HFFc6 (cell line): ENCODE measurements around the gene HAPLN2. TPM values are rescaled to one million over a fixed set of nuclear protein-coding genes. Genes with fewer than 3 reads are reported as not detected.

Source experiments
- DNase-seq: peaks from one replicate; pipeline ENCODE4 v3.0.0-alpha.2; 2018
- H3K27ac Mint-ChIP-seq: 2 replicates; pipeline ENCODE4 v1.8.0; 2020; ENCODE audit warnings: mild to moderate bottlenecking, mixed read lengths
- H3K27me3 Mint-ChIP-seq: 2 replicates; pipeline ENCODE4 v1.8.0; 2021; ENCODE audit warnings: mild to moderate bottlenecking, moderate library complexity, mixed read lengths; ENCODE audit not compliant: insufficient read depth
- H3K36me3 Mint-ChIP-seq: 2 replicates; pipeline ENCODE4 v1.8.0; 2021; ENCODE audit warnings: low read depth, mixed read lengths
- H3K4me1 Mint-ChIP-seq: 2 replicates; pipeline ENCODE4 v1.8.0; 2020; ENCODE audit warnings: low read depth, mixed read lengths
- H3K4me3 Mint-ChIP-seq: 2 replicates; pipeline ENCODE4 v1.8.0; 2020; ENCODE audit warnings: mild to moderate bottlenecking, moderate library complexity, mixed read lengths
- H3K9me3 Mint-ChIP-seq: 2 replicates; pipeline ENCODE4 v1.8.0; 2020; ENCODE audit warnings: mild to moderate bottlenecking, mixed read lengths
- CTCF ChIP-seq: fragments of 200-600 bp; sonication (generic); IDR thresholded peaks from 2 replicates; pipeline ENCODE4 v1.5.0; 2021; ENCODE audit warnings: antibody characterized with exemption, mild to moderate bottlenecking
- total RNA-seq, 6 experiments: library from RNA; stranded (reverse); fragmentation: NEBNext Ultra II Directional; extraction: Animal tissue kit (Norgen Biotek cat#: 25700); gene quantifications; 2 replicates in 1 of 6; 3 replicates in 5 of 6; pipeline ENCODE4 v1.2.3, GENCODE V29; 2021

Gene HAPLN2
- total RNA-seq, 6 experiments from 2014 or later = not detected

- peak; percentile 36 for DNase-seq
- Mint-ChIP-seq H3K9me3 (no peaks in the 10 kb centered on the region), H3K36me3 (peaks cover 11% of the 10 kb centered on the region), H3K27me3 (peaks cover 1% of the 10 kb centered on the region), H3K4me1 (peaks cover 73% of the 10 kb centered on the region), H3K27ac (peak overlapping the region; percentile 80), H3K4me3 (no peak overlapping the region)
- TF ChIP-seq CTCF = no peak
These were observed 47.8 kb downstream of the HAPLN2 start for GRCh38 chr1:156666862-156667609.

- Mint-ChIP-seq H3K4me3 (no peak overlapping the region), H3K4me1 (peaks cover 67% of the 10 kb centered on the region), H3K36me3 (peaks cover 11% of the 10 kb centered on the region), H3K9me3 (no peaks in the 10 kb centered on the region), H3K27ac (peak overlapping the region; percentile 80), H3K27me3 (peaks cover 1% of the 10 kb centered on the region)
- no peak for DNase-seq
- no peak for TF ChIP-seq CTCF
These were observed 48.4 kb downstream of the HAPLN2 start for GRCh38 chr1:156667610-156667967.

GRCh38 chr1:156667968-156668709 is 48.9 kb downstream of the HAPLN2 start:
- peak overlapping the region; percentile 80 for H3K27ac Mint-ChIP-seq
- peaks cover 1% of the 10 kb centered on the region for H3K27me3 Mint-ChIP-seq
- no peaks in the 10 kb centered on the region for H3K9me3 Mint-ChIP-seq
- DNase-seq = no peak
- peaks cover 13% of the 10 kb centered on the region for H3K36me3 Mint-ChIP-seq
- H3K4me1 Mint-ChIP-seq = peaks cover 63% of the 10 kb centered on the region
- H3K4me3 Mint-ChIP-seq = no peak overlapping the region
- no peak for TF ChIP-seq CTCF

GRCh38 chr1:156668801-156669637 is 49.8 kb downstream of the HAPLN2 start:
- no peak for TF ChIP-seq CTCF
- Mint-ChIP-seq H3K4me3 (no peak overlapping the region), H3K27me3 (peaks cover 1% of the 10 kb centered on the region), H3K9me3 (no peaks in the 10 kb centered on the region), H3K36me3 (peaks cover 19% of the 10 kb centered on the region), H3K27ac (no peak overlapping the region), H3K4me1 (peaks cover 63% of the 10 kb centered on the region)
- no peak for DNase-seq

GRCh38 chr1:156669794-156670193 is 50.6 kb downstream of the HAPLN2 start:
- Mint-ChIP-seq H3K27ac (no peak overlapping the region), H3K4me1 (peaks cover 63% of the 10 kb centered on the region), H3K9me3 (no peaks in the 10 kb centered on the region), H3K36me3 (peaks cover 19% of the 10 kb centered on the region), H3K27me3 (peaks cover 1% of the 10 kb centered on the region), H3K4me3 (no peak overlapping the region)
- TF ChIP-seq CTCF = no peak
- DNase-seq = no peak
